GM19372 (cell line): ENCODE results near the gene NCOA3.
"Not testable (repeated sequence)": the region's sequence is repeated elsewhere in the genome, so short reads cannot be mapped to it uniquely, and the experiment has no call there.

ENCODE experiments used
- ATAC-seq: cut with Tn5 transposase; IDR thresholded peaks from one replicate; pipeline ENCODE4 v1.9.1; 2021; ENCODE audit warnings: mild to moderate bottlenecking, low read depth, moderate library complexity; ENCODE audit not compliant: unreplicated experiment

Gene NCOA3

DNA sequence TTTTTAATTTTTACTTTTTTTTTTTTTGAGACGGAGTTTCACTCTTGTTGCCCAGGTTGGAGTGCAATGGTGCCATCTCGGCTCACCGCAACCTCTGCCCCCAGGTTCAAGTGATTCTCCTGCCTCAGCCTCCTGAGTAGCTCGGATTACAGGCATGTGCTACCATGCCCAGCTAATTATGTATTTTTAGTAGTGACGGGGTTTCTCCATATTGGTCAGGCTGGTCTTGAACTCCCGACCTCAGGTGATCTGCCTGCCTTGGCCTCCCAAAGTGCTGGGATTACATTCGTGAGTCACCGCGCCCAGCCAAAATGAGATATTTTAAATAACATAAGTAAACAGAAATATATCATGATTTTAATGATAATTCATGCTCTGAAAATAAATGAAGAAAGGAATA, 1.6 kb upstream of the NCOA3 start:
- ATAC-seq: not testable (repeated sequence)

DNA sequence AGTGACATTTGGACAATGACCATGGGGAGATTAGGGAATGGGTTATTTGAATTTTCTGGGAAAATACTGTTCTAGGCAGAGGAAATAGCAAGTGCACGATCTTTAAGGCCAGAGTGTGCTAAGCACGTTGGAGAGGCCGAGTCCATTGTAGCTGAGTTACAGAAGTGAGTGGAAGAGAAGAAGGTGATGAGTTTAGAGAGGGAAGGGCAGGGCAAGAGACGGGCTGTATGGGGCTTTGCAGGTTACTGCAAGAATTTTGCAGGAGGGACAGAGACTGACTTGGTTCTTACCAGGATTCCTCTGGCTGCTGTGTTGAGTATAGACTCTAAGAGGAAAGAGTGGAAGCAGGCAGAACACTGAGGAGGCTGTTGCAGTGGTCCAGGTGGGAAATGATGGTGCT, 1.1 kb upstream of the NCOA3 start:
- no peak for ATAC-seq

DNA sequence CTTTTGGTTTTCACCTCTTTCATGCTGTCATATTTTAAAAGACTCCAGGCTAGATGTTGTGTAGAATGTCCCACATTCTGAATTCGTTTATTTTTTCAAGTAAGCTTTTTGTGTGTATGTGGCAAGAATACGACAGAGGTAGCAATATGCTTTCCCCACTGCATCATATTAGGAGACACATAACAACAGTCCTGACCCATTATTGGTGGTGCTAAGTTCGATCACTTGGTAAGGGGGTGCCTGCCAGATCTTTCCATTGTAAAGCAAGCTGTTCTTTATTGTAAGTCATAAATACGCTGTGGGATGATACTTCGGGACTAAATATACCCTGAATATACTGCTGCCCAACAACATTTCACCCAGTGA, 588 bp upstream of the NCOA3 start:
- ATAC-seq: no peak

DNA sequence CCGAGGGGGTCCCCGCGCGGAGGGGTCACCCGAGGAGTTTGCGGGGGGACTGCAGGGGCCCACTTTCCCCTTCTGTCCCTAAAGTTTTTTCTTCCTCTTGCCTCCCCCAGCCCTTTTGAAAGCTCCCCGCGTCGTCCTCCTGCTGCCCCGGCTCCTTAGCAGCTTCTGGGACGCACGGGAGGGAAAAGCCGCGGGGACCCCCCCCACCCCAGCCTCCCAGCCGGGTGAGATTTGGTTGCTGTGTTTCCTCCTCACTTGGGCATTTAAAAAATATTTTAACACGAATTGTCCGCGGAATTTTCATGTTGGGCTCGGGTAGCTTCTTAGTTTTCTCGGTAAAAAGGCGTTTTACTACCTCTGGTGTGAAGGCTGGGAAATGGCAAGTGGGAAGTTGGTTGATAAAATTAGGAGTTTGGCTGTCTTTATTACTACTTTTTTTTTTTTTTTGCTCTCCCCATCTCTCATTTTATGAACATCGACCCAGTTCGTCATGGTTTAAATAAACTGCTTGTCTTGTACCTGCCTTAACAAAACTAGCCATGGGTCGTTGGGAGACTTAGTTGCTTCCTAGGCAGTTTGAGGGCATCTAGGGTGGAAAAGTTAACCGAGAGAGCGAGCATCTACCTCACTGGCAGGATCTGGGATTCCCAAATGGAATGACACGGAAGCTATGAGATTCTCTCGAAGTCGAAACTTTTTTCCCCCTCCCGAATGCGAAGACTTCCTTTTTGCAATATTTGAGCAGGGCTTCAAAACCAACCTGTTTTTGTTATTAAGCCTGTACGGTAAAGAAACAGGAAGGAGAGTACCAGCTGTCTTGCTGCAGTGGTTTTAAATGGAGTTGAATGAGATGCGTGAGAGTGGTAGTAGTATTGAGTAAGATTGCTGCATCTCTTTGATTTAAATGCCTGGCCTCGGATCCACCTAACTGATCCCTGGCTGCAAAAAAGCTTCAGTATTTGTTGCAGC, 868 bp downstream of the NCOA3 start:
- ATAC-seq: no peak

DNA sequence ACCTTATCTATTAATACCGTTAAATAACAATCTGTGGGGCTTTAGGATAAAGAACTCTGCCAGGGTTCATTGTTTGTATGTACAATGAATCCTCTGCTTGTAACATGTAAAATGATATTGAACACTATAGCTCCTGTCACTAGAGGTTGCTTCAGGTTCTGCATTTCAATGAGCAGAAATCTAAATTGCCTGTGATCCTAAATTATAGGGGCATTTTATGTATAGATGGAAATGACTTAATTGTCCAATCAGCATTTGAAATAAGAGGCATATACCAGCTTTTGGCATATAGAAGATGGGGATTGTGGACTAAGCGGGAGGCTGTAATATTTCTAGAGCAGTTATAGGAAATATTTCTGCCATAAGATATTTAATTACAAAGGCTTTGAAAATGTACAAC, 2.0 kb downstream of the NCOA3 start:
- ATAC-seq: no peak

DNA sequence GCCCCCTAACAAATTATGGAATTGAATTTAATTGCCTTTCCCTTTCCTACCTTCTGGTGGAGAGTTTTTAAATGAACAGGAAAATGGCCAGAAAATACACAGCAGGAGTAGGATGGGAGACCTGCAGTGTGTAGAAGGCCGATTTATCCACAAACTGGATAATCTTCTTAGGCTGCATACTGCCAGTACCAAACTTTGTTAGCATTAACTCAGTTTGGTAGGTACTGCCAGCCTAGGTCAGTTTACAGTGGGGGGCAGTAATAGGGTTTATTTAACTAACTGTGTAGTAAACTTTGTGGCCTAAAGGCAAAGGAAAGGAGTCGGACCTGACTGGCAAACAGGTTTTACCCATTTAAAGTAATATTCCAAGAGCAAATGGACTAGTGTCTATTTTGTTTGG, 4.6 kb downstream of the NCOA3 start:
- ATAC-seq: no peak

DNA sequence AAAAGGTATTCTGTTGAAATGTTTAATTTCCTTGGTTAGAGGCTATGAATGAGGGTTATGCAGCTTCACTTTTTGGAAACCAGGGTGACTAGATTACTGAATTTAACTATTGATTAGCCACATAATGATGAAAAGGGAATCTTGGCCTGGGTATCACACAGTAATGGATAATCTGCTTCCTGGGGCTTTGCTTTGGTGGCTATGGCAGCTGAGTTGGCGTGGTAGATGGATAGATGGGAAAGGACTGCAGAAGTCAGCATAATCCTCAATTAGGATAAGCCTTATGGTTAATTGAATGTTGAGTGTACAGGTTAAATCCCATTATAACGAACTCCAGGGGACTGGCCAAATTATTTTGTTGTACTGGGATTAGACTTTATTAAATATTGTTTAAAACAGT, 5.2 kb downstream of the NCOA3 start:
- no peak for ATAC-seq

DNA sequence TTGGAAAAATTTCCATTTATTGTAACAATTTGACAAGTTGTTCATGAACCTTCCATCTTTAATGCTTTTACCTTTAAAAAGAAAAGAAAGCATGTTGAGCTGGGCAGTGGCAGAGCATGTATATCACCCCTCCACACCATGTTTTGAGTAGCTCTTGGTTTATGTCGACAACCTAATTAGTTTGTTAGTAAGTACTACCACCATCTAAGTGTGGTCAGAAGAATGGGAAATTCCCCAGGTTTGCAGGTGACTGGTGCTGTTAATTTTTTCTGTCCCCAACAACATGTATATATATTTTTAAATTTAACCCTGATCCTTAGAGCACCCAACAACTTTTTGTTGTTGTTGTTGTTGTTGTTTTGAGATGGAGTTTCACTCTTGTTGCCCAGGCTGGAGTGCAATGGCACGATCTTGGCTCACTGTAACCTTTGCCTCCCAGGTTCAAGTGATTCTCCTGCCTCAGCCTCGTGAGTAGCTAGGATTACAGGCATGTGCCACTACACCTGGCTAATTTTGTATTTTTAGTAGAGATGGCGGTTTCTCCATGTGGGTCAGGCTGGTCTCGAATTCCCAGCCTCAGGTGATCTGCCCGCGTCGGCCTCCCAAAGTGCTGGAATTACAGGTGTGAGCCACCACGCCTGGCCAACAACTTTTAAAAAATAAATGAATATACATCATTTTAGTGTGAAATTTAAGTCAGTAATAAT, 5.7 kb downstream of the NCOA3 start:
- ATAC-seq: not testable (repeated sequence)

DNA sequence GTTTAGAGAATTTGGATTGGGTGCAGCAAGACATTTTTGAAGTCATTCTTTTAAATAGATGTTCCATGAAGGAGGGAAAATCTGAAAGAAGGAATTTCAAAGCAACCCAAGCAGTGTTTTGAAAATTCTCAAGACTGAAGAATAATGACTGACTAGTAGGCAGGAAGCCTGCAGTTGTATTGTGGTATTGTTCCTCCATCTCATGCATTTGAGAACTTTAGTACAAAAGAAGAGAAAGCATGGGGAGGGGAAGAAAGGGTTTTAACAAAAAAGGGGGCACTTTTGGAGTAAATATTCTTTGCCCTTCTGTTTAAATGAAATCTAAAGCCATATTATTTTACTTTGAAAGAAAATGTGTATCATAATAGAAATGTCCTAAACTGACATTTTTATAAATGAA, 6.6 kb downstream of the NCOA3 start:
- no peak for ATAC-seq

DNA sequence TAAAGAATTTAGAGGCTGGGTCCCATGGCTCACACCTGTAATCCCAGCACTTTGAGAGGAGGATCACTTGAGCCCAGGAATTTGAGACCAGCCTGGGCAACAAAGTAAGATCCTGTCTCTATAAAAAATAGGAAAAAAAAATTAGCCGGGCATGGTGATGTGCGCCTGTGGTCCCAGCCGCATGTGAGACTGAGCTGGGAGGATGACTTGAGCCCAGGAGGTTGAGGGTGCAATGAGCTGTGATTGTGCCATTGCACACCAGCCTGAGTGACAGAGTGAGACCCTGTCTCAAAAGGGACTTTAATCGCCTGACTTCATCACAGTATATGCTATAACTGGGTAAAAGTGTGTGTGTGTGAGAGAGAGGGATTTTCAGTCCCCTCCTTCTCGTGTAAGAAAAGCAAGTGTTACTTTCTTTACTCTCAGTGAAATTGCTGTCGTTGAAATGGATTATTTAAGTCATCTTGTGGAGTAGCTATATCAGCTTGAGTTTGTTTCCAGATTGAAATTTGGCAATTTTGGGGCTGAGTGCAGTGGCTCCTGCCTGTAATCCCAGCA, 7.5 kb downstream of the NCOA3 start:
- no peak for ATAC-seq

DNA sequence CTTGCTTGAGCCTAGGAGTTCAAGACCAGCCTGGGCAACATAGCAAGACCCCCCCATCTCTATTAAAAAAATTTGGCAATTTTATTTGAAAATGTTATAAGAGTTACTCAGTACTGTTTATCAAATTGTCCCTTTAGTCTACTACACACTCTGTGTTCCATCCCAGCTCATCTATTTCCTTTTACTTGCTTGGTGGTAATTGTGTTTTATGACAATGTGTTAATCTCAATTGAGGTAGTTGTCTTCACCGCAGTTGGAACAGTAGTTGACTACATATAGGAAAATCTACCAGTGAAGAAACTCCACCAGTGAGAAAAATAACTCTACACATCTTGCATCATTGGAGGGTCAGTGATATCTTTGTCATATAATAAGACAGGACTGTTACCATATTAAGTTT, 8.0 kb downstream of the NCOA3 start:
- ATAC-seq: no peak

DNA sequence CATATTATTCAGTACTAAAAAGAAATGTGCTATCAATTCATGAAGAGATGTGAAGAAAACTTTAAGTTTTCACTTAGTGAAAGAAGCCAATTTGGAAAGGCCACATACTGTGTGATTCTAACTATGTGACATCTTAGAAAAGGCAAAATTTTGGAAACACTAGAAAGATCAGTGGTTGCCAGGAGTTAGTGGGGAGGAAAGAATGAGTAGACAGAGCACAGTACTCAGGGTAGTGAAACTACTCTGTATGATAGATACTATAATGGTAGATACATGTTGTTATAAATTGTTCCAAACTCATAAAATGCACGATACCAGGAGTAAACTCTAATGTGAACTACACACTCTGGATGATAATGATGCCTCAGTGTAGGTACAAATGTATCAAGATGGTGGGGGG, 14.2 kb downstream of the NCOA3 start:
- ATAC-seq: no peak

DNA sequence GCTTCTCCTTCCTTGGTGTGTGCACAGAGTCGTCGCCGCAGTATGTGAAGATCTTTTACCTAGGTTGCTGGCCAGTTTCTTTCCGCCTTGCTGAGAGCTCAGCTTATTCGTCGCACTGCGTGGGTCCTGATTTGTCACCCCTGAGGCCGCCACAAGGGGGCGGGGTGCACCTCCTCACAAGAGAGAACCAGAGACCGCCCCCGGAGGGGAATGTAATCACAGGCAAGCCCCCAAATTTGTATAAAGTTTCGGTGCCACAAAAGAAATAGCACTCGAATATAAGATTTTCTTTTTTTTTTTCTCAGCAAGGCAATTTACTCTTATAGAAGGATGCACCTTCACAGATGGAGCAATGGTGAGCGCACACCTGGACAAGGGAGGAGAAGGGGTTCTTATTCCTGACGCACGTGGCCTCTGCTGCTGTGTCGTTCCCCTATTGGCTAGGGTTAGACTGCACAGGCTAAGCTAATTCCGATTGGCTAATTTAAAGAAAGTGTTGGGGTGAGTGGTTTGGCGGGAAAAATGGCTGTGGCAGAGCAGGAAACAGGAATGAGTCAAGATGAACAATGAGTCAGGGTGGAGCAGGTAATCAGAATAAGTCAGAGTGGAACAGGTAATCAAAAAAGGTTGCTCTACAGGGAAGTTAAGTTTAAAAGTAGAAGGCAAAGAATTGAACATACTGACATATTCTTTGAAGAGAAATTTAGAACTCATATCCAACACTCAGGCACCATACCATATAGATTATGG, 19.5 kb downstream of the NCOA3 start:
- ATAC-seq: no peak

DNA sequence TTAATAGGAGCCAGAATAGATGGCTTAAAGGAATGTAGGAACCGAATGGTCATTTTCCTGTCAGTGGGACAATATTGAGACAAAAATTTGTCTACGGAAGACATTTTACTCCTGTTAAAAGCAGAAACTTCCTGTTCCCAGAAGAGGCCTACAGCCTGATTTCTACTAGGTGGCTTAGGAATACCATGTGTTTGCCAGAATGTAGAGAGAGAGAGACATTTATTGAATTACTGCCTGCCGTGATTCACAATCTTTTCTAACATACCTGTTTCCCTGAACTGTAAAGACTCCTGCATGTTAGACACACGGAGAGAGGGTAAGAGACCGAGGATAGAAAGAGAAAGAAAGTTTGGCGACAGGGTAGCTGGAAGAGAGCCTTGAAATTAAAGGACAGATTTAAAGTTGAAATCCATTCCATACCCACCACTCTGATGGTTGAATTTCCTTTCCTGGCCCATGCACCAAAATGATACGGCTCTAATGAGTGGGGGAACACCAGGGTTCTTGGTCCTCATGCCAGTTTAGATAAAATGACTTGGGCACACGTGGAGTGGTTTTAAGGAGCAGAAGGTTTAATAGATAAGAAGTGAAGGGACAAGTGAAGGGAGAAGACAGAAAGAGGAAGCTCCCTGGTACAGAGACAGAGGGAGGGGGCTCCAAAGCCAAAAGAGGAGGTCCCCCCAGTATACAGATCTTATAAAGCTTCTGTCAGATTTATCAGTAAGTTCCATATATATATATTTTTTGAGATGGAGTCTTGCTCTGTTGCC, 22.5 kb downstream of the NCOA3 start:
- ATAC-seq: no peak

DNA sequence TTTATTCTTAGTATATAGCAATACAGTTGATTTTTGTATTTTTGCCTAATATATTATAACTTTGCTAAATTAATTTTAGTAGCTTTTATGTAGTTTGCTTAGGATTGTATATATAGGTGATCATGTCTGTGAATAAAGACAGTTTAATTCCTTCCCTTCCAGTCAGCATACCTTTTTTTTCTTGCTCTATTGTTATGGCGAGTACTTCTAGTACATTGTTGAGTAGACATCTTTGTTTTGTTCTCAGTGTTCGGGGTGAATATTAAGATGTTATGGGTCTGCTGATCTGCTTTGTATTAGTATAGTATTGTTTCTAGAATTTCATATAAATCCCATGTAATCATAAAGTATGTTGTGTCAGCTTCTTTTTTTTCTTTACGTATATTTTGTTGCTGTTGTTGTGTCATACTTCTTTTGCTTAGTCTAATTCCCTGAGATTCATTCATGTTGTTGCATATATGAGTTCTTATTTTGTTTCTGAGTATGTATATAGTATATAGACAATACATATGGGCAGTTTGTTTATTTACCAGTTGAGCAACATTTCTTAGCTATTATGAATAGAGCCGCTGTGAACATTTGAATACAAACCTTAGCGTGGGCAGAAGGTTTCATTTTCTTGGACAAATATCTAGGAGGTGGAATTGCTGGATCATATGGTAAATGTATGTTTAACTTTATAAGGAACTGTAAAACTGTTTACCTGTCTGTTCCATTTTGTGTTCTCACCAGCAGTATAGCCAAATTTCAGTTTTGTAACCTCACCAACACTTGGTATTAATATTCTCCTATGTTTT, 25.5 kb downstream of the NCOA3 start:
- ATAC-seq: no peak

DNA sequence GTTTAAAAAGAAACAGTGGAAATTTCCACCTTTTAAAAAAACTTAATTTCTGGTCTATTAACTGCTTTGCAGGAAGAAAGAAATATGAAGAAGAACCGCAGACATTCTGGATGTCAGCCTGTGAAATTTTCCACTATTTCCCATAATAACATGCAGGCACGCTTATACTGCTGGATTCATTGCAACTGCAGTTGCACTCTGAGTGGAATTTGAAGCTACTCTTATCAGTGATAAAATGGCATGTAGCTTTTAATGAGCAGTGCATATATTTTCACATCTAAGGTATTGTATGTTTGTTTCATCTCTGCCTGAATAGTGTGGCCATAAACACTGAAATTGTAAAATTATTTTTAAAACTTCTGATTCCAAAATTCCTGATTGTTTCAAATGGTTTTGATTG, 28.2 kb downstream of the NCOA3 start:
- ATAC-seq: no peak

DNA sequence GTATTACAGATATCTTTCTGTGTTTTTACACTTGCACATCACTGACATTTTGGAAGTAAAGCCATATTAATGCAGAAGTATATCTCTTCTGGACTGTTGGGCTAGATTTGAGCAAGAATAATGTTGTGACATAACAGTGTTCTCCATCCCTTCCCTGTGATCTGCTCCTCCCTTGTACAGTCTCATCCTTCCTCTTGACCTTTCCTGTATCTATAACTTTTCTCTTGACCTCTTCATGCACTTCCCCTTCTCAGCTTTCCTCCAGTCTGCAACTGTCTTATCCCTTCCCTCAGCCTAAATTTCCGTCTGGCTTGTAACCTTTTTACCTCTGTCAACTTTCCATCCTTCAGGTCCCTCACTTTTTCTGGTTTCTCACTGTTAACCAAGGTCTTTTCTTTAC, 29.8 kb downstream of the NCOA3 start:
- no peak for ATAC-seq

DNA sequence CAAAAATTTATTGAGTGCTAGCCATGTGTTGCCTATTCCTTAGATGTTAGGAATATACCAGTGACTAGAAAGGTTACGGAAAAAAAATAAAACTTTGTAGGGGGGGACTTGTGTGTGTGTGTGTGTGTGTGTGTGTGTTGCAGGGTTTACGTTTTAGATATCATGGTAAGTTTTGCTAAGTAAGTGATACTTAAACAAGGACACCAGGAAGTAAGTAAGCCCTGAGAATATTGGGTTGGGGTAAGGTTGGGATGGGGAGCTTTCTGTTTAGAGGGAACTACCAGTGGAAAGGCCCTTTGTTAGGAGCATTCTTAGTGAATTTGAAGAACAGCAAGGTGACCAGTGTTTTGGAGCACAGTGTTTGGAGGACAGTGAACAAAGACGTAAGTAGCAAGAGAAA, 30.3 kb downstream of the NCOA3 start:
- ATAC-seq: no peak

DNA sequence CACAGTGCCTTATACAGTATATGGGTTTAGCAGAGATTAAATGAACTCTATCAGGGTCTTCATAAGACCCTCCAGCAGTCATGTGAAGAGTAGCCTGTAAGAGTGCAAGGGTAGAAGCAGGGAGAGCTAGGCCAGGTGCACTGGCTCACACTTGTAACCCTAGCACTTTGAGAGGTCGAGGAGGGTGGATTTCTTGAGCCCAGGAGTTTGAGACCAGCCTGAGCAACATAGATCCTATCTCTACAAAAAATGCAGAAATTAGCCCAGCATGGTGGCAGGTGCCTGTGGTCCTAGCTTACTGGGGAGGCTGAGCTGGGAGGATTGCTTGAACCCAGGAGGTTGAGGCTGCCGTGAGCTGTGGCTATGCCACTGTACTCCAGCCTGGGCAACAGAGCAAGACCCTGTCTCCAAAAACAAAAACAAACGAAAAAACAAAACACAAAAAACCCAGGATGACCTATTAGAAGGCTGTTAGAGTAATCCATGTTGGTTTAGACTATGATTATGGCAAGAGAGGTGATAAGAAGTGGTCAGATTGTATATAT, 31.9 kb downstream of the NCOA3 start:
- no peak for ATAC-seq
